A549 treated with Hydrocortisone at 1 μM for 4 hours (cell line): ENCODE data around the gene ZNF256. TPM values are rescaled to one million over a fixed set of nuclear protein-coding genes. Genes with fewer than 3 reads are reported as not detected.

Experiments used
- total RNA-seq: library from RNA; stranded (reverse); fragments of 200-300 nt; extraction: Qiagen RNA extraction; gene quantifications from 5 replicates; pipeline ENCODE4 v1.2.3, GENCODE V29; 2022

ZNF256 gene
- 0.66 to 1.3 TPM (median 1.1 TPM) in 5 replicates for total RNA-seq

DNA sequence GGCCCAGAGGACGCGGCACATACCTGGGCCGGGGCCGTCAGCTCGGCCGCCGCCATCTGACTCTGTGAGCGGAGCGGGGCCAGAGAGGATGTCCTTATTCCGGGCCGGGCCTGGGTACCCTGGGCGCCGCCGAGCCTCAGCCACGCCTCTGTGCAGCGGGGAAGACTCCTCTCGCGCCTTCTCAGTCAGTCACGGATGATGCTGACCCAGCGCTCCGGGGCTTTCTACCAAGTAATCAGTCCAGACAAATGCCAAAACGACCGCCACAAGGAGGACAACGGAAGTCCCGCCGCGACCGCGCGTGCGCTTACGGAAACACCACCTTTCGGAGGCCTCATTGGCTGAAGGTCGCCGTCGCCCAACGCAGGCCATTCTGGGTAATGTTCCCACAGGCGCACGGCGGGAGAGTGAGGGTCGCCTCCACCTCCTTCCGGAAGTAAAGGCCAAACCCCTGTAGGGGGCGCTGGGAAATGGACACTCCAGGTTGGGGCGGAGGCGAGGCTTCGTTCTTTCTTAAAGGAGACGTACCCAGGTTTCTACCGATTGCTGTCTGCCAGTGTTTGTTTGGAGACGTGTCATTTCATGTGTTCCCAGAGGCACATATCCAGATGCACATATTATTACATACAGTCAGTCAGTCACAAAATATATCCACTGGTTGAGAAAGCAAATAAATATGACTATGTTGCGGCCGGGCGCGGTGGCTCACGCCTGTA is at the start of gene ZNF256:
TSS of gene ZNF256 (minus strand) at position 288 of the 716 bp plus-strand sequence. CDS start at position 56, 232 bp downstream.

DNA sequence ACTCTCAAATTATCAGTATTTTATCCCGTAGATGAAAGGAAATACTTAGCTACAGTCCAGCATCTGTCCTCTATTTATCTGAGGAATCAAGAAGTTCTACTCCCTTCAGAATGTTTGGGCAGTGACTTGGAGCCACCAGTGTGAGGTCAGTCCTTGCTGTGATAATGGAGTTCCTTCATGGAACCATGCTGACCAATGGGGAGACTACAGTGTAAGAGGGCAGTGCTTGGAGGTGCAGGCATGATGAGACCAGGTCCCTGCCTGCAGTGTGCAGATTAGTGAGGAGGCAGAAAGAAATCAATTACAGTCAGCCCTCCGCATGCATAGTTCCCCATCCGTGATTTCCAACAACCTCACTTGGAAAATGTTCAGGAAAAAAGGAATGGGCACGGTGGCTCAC is 26.9 kb upstream of the ZNF256 start, which contains the start of gene C19orf18:
TSS of gene C19orf18 (minus strand) at position 101 of the 400 bp plus-strand sequence. CDS start 102 bp downstream, outside the sequence.

DNA sequence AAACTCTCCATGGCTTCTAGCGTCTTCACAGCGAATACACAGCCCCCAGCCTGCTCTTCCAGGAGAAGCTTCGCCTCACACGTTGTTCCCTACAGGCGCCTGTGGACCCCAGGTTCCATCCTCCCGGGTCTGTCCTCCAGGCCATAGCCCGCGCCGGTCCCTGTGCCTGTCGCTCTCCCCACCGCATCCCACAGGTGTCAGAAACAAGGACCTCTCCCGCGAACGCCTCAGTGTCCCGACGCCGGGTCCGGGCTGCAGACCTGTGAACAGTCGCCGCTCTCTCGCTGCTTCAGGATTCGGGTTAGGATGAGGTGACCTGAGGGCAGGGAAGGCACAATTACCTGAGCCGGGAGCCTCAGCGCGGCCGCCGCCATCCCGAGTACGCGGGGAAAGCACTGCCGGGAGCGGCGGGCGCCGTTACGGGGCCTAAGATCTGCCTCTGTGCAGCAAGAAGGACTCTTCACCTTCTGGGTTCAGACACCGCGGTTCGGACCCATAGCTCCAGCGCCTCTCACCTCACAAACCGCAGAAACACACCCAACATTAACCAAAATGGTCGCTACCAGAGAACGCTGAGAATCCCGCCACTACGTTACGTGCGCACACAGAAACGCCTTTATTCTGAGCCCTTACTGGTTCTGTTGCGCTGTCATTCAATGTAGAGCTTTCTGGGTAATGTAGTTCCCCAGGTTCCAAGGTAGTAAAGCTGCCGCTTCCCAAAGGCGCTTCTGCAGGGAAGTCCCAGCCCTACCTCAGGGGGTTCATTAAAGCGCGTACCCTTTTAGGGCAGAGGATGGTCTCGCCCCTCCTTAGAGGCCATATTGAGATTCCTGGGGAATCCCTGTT is 12.5 kb downstream of the ZNF256 start, which contains the start of gene ZNF418:
TSS of gene ZNF418 (minus strand) at position 583 of the 846 bp plus-strand sequence. CDS start 1,580 bp downstream, outside the sequence.

DNA sequence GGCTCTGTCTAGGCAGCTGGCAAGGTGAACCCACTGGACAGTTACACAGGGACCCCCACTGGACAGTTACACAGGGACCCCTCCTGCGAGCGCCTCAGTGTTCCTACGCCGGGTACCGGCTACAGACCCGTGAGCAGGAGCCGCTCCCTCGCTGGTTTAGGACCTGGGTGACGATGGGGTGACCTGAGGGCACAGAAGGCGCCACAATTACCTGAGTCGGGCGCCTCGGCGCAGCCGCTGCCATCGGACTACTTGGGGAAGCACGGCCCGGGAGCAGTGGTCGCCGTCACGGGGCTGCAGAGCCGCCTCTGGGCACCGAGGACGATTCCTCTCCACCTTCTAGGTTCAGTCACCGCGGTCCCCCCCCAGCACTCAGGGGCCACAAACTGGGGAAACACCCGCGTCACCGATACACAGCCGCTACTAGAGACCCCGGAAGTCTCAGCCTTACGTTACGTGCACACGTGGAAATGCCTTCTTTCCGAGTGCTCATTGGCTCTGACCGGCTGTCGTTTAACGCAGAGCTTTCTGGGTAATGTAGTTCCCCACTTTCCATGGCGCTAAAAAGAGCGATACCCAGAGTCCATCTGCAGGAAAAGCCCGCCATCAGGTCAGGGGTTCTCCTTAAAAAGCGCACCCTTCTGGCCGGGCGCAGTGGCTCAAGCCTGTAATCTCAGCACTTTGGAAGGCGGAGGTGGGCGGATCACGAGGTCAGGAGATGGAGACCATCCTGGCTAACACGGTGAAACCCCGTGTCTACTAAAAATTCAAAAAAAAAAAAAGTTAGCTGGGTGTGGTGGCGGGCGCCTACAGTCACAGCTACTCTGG is 31.1 kb downstream of the ZNF256 start, which contains the start of gene ZNF417:
TSS of gene ZNF417 (minus strand) at position 425 of the 828 bp plus-strand sequence. CDS start at position 244, 181 bp downstream.

Other genes starting within 250 kb of the ZNF256 start
- gene ZNF154, start 238.5 kb downstream of the ZNF256 start, total RNA-seq = not detected in 5 replicates
- gene ZNF671, start 220.1 kb downstream of the ZNF256 start, total RNA-seq = 0.84 to 1.2 TPM (median 0.98 TPM) in 5 replicates
- 4.3 to 6.3 TPM (median 5.8 TPM) in 5 replicates for gene ZNF776, start 200.9 kb downstream of the ZNF256 start, total RNA-seq
- 5.8 to 8.1 TPM (median 6.8 TPM) in 5 replicates for gene ZNF586, start 178.0 kb downstream of the ZNF256 start, total RNA-seq
- 4.2 to 6.7 TPM (median 5.7 TPM) in 5 replicates for gene ZNF552, start 132.8 kb downstream of the ZNF256 start, total RNA-seq
- gene ZNF587B, start 117.4 kb downstream of the ZNF256 start, total RNA-seq = 6.6 to 10.8 TPM (median 6.9 TPM) in 5 replicates
- 5.2 to 8.3 TPM (median 6.1 TPM) in 5 replicates for gene ZNF587, start 97.8 kb downstream of the ZNF256 start, total RNA-seq
- gene ZNF814, start 58.7 kb downstream of the ZNF256 start, total RNA-seq = 1.5 to 2.6 TPM (median 2.0 TPM) in 5 replicates
- gene ZNF417, start 31.1 kb downstream of the ZNF256 start, total RNA-seq = 2.5 to 5.8 TPM (median 3.5 TPM) in 5 replicates
- 1.0 to 1.6 TPM (median 1.4 TPM) in 5 replicates for gene ZNF418, start 12.3 kb downstream of the ZNF256 start, total RNA-seq
- 0.15 to 0.21 TPM in 2 of 5 replicates, not detected in the others for gene C19orf18, start 26.8 kb upstream of the ZNF256 start, total RNA-seq
- 1.9 to 3.0 TPM (median 2.4 TPM) in 5 replicates for gene ZNF606, start 55.1 kb upstream of the ZNF256 start, total RNA-seq
- gene ZSCAN1, start 86.3 kb upstream of the ZNF256 start, total RNA-seq = not detected in 5 replicates
- gene ZNF135, start 111.6 kb upstream of the ZNF256 start, total RNA-seq = not detected in 5 replicates
- 1.9 to 3.0 TPM (median 2.7 TPM) in 5 replicates for gene ZSCAN18, start 150.5 kb upstream of the ZNF256 start, total RNA-seq
- 2.6 to 3.3 TPM (median 3.1 TPM) in 5 replicates for gene ZNF329, start 203.1 kb upstream of the ZNF256 start, total RNA-seq
- 14.3 to 16.5 TPM (median 14.7 TPM) in 5 replicates for gene ZNF274, start 235.4 kb upstream of the ZNF256 start, total RNA-seq